H1 (cell line): ENCODE results near the gene HOXA11. TPM values are rescaled to one million over a fixed set of nuclear protein-coding genes. Genes with fewer than 3 reads are reported as not detected.

Source experiments
- CTCF ChIA-PET: fragments of 300-600 bp; sonication (Branson Sonifier 250); formaldehyde crosslinking; loops from one replicate; lab custom pipeline; 2021; ENCODE audit not compliant: partially characterized antibody; lab: Charles Lee
- POLR2A ChIA-PET: fragments of 300-600 bp; sonication (Branson Sonifier 250); formaldehyde crosslinking; loops from one replicate; lab custom pipeline; 2021; ENCODE audit warnings: inconsistent platforms; ENCODE audit not compliant: partially characterized antibody; lab: Charles Lee
- DNase-seq, 2 experiments: peaks; one replicate each; pipeline versions ENCODE4 v3.0.0 to v3.0.0-alpha.2; 2010 to 2022; ENCODE audit warnings: low spot score in 2 of 2, low read depth in 1 of 2, mixed read lengths in 1 of 2
- FAIRE-seq: peaks from 2 replicates; lab custom pipeline; 2011; peaks lifted over from hg19 to GRCh38; lab: Jason Lieb, UNC
- H2AFZ ChIP-seq: 2 replicates; pipeline ENCODE4 v1.8.1; 2012; ENCODE audit warnings: low read length, inconsistent platforms
- H2AK5ac ChIP-seq: 2 replicates; pipeline ENCODE4 v1.6.1; 2013; ENCODE audit warnings: low read depth, low read length
- H2BK120ac ChIP-seq: replicated peaks from 2 replicates; pipeline ENCODE3; 2013; ENCODE audit warnings: low read depth, low read length, inconsistent platforms
- H2BK12ac ChIP-seq: 2 replicates; pipeline ENCODE4 v1.6.1; 2013; ENCODE audit warnings: low read depth, low read length
- H2BK15ac ChIP-seq: 2 replicates; pipeline ENCODE4 v1.6.1; 2013; ENCODE audit warnings: low read length
- H2BK20ac ChIP-seq: 2 replicates; pipeline ENCODE4 v1.6.1; 2013; ENCODE audit warnings: low read length
- H2BK5ac ChIP-seq: 2 replicates; pipeline ENCODE4 v1.6.1; 2013; ENCODE audit warnings: low read depth, low read length
- H3K14ac ChIP-seq: 2 replicates; pipeline ENCODE4 v1.6.1; 2013; ENCODE audit warnings: inconsistent platforms; ENCODE audit not compliant: insufficient read length
- H3K18ac ChIP-seq: 2 replicates; pipeline ENCODE4 v1.6.1; 2013; ENCODE audit warnings: low read length; ENCODE audit errors: extremely low read depth
- H3K23ac ChIP-seq: 2 replicates; pipeline ENCODE4 v1.6.1; 2013; ENCODE audit warnings: inconsistent platforms; ENCODE audit not compliant: insufficient read length
- H3K23me2 ChIP-seq: 2 replicates; pipeline ENCODE4 v1.6.1; 2013; ENCODE audit warnings: low read depth, low read length
- H3K27ac ChIP-seq: 2 replicates; pipeline ENCODE4 v1.6.1; 2011; ENCODE audit warnings: low read depth, low read length, inconsistent platforms
- H3K27me3 ChIP-seq, 4 experiments: replicated peaks in 1 of 4; 1 replicate in 1 of 4; 2 replicates in 3 of 4; pipeline versions ENCODE4 v1.6.1 to v1.8.1; 2011 to 2013; ENCODE audit warnings: low read length in 3 of 4, mild to moderate bottlenecking in 3 of 4, inconsistent platforms in 2 of 4, mixed read lengths in 2 of 4, moderate library complexity in 1 of 4; ENCODE audit not compliant: control insufficient read depth in 3 of 4, insufficient read depth in 3 of 4; ENCODE audit errors: extremely low read depth in 1 of 4
- H3K36me3 ChIP-seq, 4 experiments: 2 replicates each; pipeline versions ENCODE4 v1.6.1 to v1.8.1; 2011 to 2013; ENCODE audit warnings: mild to moderate bottlenecking in 4 of 4, low read length in 3 of 4, moderate library complexity in 2 of 4, control low read depth in 1 of 4, inconsistent platforms in 1 of 4; ENCODE audit not compliant: insufficient read depth in 4 of 4, control insufficient read depth in 2 of 4
- H3K4ac ChIP-seq: replicated peaks from 2 replicates; pipeline ENCODE3; 2013; ENCODE audit warnings: low read length, low read depth, mixed read lengths, inconsistent platforms; ENCODE audit not compliant: insufficient read length
- H3K4me1 ChIP-seq, 4 experiments: replicated peaks in 1 of 4; 1 replicate in 1 of 4; 2 replicates in 3 of 4; pipeline versions ENCODE4 v1.6.1 to v1.8.1; 2011 to 2013; ENCODE audit warnings: low read length in 3 of 4, inconsistent platforms in 2 of 4, mixed read lengths in 1 of 4; ENCODE audit not compliant: insufficient read depth in 4 of 4, control insufficient read depth in 3 of 4
- H3K4me2 ChIP-seq, 2 experiments: 2 replicates each; pipeline versions ENCODE4 v1.6.1 to v1.8.1; 2011 to 2013; ENCODE audit warnings: low read depth in 2 of 2, low read length in 2 of 2, control low read depth in 1 of 2, inconsistent platforms in 1 of 2, mild to moderate bottlenecking in 1 of 2; ENCODE audit not compliant: insufficient read depth in 1 of 2
- H3K4me3 ChIP-seq, 4 experiments: fragments of 200-600, 300-600 bp in 1 of 4; sonication (generic), shearing (Covaris generic), sonication (Bioruptor Twin) in 1 of 4; 2 replicates each; pipeline versions ENCODE4 v1.5.1 to v1.8.1; 2011 to 2016; ENCODE audit warnings: low read length in 4 of 4, low read depth in 3 of 4, control low read depth in 2 of 4, inconsistent platforms in 2 of 4, mild to moderate bottlenecking in 2 of 4, mixed read lengths in 1 of 4, moderate library complexity in 1 of 4; ENCODE audit not compliant: insufficient read depth in 2 of 4; ENCODE audit errors: extremely low read depth in 1 of 4
- H3K56ac ChIP-seq: replicated peaks from 2 replicates; pipeline ENCODE3; 2013; ENCODE audit warnings: low read depth, mild to moderate bottlenecking, mixed read lengths, low read length, inconsistent platforms; ENCODE audit not compliant: insufficient read length
- H3K79me1 ChIP-seq: 2 replicates; pipeline ENCODE4 v1.6.1; 2013; ENCODE audit warnings: low read depth, low read length, control low read depth
- H3K79me2 ChIP-seq, 2 experiments: 2 replicates each; pipeline versions ENCODE4 v1.6.1 to v1.8.1; 2012 to 2013; ENCODE audit warnings: low read length in 2 of 2, mild to moderate bottlenecking in 2 of 2, inconsistent platforms in 1 of 2; ENCODE audit not compliant: insufficient read depth in 2 of 2, control insufficient read depth in 1 of 2
- H3K9ac ChIP-seq, 4 experiments: replicated peaks in 1 of 4; 1 replicate in 1 of 4; 2 replicates in 3 of 4; pipeline versions ENCODE4 v1.6.1 to v1.8.1; 2011 to 2013; ENCODE audit warnings: low read depth in 3 of 4, low read length in 3 of 4, control low read depth in 2 of 4, mild to moderate bottlenecking in 2 of 4, moderate library complexity in 2 of 4, inconsistent platforms in 1 of 4; ENCODE audit errors: extremely low read depth in 1 of 4
- H3K9me3 ChIP-seq, 2 experiments: 2 replicates each; pipeline versions ENCODE4 v1.6.1 to v1.8.1; 2012 to 2013; ENCODE audit warnings: mild to moderate bottlenecking in 2 of 2, moderate library complexity in 2 of 2, control low read depth in 1 of 2, inconsistent platforms in 1 of 2, low read depth in 1 of 2, low read length in 1 of 2, mixed read lengths in 1 of 2; ENCODE audit not compliant: insufficient read depth in 2 of 2
- H4K20me1 ChIP-seq, 2 experiments: replicated peaks in 1 of 2; 2 replicates each; pipeline versions ENCODE3 to v1.8.1; 2011 to 2013; ENCODE audit warnings: inconsistent platforms in 2 of 2, low read length in 2 of 2, mild to moderate bottlenecking in 1 of 2; ENCODE audit not compliant: insufficient read depth in 2 of 2, control insufficient read depth in 1 of 2
- H4K5ac ChIP-seq: 2 replicates; pipeline ENCODE4 v1.6.1; 2013; ENCODE audit warnings: low read length, low read depth, mixed read lengths, inconsistent platforms; ENCODE audit not compliant: insufficient read length
- H4K8ac ChIP-seq: 2 replicates; pipeline ENCODE4 v1.8.0; 2013; ENCODE audit warnings: mild to moderate bottlenecking, moderate library complexity, low read length, inconsistent platforms; ENCODE audit not compliant: insufficient read depth; ENCODE audit errors: extremely low read depth
- H4K91ac ChIP-seq: replicated peaks from 2 replicates; pipeline ENCODE3; 2013; ENCODE audit warnings: low read length, mixed read lengths, inconsistent platforms; ENCODE audit not compliant: insufficient read length
- CBX8 ChIP-seq: fragments of 300-800, 300-1000 bp; sonication (generic); IDR thresholded peaks from 2 replicates; pipeline ENCODE4 v1.7.1; 2016; ENCODE audit warnings: low read depth, low read length, borderline replicate concordance
- CREB1 ChIP-seq: IDR thresholded peaks from 2 replicates; pipeline ENCODE4 v1.6.1; 2012; ENCODE audit warnings: inconsistent platforms
- KDM5A ChIP-seq: fragments of 200-600 bp; IDR thresholded peaks from 2 replicates; pipeline ENCODE4 v1.7.1; 2012; ENCODE audit warnings: mild to moderate bottlenecking, low read length, inconsistent platforms, mixed read lengths
- WGBS, 2 experiments: shearing (Covaris generic) in 1 of 2; methylation state at CpG; one replicate each; pipeline versions ENCODE4 v1.1.6 to v1.1.7; 2013 to 2015; ENCODE audit warnings: low lambda C conversion rate in 2 of 2, mixed read lengths in 2 of 2, inconsistent platforms in 1 of 2, low coverage in 1 of 2, missing lambda C conversion rate in 1 of 2; ENCODE audit not compliant: insufficient replicate concordance in 2 of 2, insufficient coverage in 1 of 2, insufficient read length in 1 of 2; ENCODE audit errors: extremely low coverage in 1 of 2, missing lambda C conversion rate in 1 of 2; 5-methylcytosine and 5-hydroxymethylcytosine counted together
- polyA plus RNA-seq, 7 experiments: library from polyadenylated mRNA; depleted of rRNA in 3 of 7; stranded (reverse) in 5 of 7; unstranded in 2 of 7; fragments of >200 nt in 5 of 7; fragments of 200-250 nt in 2 of 7; gene quantifications; 1 replicate in 5 of 7; 2 replicates in 1 of 7; 4 replicates in 1 of 7; pipeline versions ENCODE4 v1.2.1 to v1.2.3, GENCODE V29; 2011 to 2013; ENCODE audit warnings: missing spikeins in 2 of 7, mixed read lengths in 2 of 7
- total RNA-seq: library from RNA; stranded (reverse); fragmentation: NEBNext Ultra II Directional; extraction: Animal tissue kit (Norgen Biotek cat#: 25700); gene quantifications from 2 replicates; pipeline ENCODE4 v1.2.1, GENCODE V29; 2021

The HOXA11 gene
- total and polyA plus RNA-seq, 2 of the 8 experiments (the other 6 are each of a cell fraction or from before 2014, with no cell fraction given): not detected

DNA sequence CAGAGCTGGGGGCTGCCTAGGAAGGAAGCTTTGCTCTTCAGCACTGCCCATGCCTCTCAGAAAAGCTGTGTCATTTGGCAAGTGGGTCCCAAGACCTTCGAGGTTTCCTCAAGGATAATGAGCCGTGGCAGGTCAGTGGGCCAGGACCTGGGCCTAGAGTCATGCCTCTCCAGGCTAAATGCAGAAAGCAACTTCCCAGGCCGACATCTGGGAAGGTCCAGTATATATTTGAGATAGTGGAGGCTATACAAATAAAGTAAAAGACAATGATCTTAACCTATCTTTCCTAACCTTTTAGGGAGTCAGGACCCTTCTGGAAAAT, 8.5 kb downstream of the HOXA11 start:
- no peaks in the 10 kb centered on the region for H3K79me1 ChIP-seq
- H3K9ac ChIP-seq: no peak overlapping the region
- H2BK15ac ChIP-seq: peak overlapping the region; percentile 75; the same call in 1 of the 2 replicates
- H3K79me2 ChIP-seq: no peaks in the 10 kb centered on the region
- peaks cover 0 to 18% (median 0%) of the 10 kb centered on the region in 4 experiments; a peak in 1 of 8 replicates for H3K36me3 ChIP-seq
- H4K8ac ChIP-seq: no peak overlapping the region
- no peak overlapping the region for H2BK12ac ChIP-seq
- no peak overlapping the region for H2AFZ ChIP-seq
- POLR2A ChIA-PET: no interaction called here
- no peak overlapping the region for H2BK120ac ChIP-seq
- H4K91ac ChIP-seq: no peak overlapping the region
- H3K4me1 ChIP-seq: peaks cover 4 to 11% (median 5%) of the 10 kb centered on the region in 4 experiments; a peak in 5 of 7 replicates
- H3K56ac ChIP-seq: no peak overlapping the region
- H3K23me2 ChIP-seq: no peaks in the 10 kb centered on the region; the same call in 1 of the 2 replicates
- peaks cover 99 to 100% (median 100%) of the 10 kb centered on the region in 4 experiments for H3K27me3 ChIP-seq
- no peak overlapping the region for H3K27ac ChIP-seq
- H3K9me3 ChIP-seq: no peaks in the 10 kb centered on the region; a peak in 1 of 4 replicates
- H2BK5ac ChIP-seq: no peak overlapping the region
- FAIRE-seq (no peak), DNase-seq (no peak)
- CTCF ChIA-PET: interaction anchor here (0.7 to 2.4 kb wide), 12 partner anchors 10 to 920 kb away, joined by 3 to 8 read pairs (median 4); partner anchors contain the start of gene EVX1
- no peak overlapping the region for H3K4ac ChIP-seq
- no peak overlapping the region for H3K4me3 ChIP-seq
- H4K20me1 ChIP-seq: peaks cover 41 to 55% of the 10 kb centered on the region in 2 experiments
- no peak overlapping the region for H3K4me2 ChIP-seq
- no peak overlapping the region for H3K14ac ChIP-seq
- H2AK5ac ChIP-seq: no peak overlapping the region
- no peak overlapping the region for H3K23ac ChIP-seq
- H3K18ac ChIP-seq: no peak overlapping the region
- no peak overlapping the region for H4K5ac ChIP-seq
- 80% methylated on average over 3 of the region's 3 CpGs; no CpG with 5 or more reads in 1 of the 2 experiments for WGBS, 2 experiments
- H2BK20ac ChIP-seq: no peak overlapping the region
- TF ChIP-seq KDM5A (no peak), CREB1 (no peak), CBX8 (0 out of 2 replicates have a peak, but pooled peaks have one; percentile 10)
